Right lobe of liver (tissue), 4 donors: Measurements from ENCODE around the gene COL5A1.

ENCODE experiments used
- CTCF ChIP-seq, 4 donors: fragments of 200-600 bp in 3 of 4; fragments of 450-650 bp in 1 of 4; IDR thresholded peaks; one replicate each; pipeline versions ENCODE4 v1.5.1 to v1.8.0; 2016 to 2022; ENCODE audit warnings: antibody characterized with exemption in 4 of 4, mild to moderate bottlenecking in 2 of 4
- POLR2A ChIP-seq: fragments of 450-650 bp; IDR thresholded peaks from one replicate; pipeline ENCODE4 v1.6.1; 2017; ENCODE audit warnings: antibody characterized with exemption, mild to moderate bottlenecking
- donor health status: DM: no; HTN: no; CAD: no.
- donor health status: DM: no; HTN: no; CAD: no.
- donor health status: DM: no; HTN: yes; CAD: no.

- TF ChIP-seq CTCF (IDR thresholded peaks at IDR 0.05) (no peak), POLR2A (no peak)
These were observed 151.9 kb downstream of the COL5A1 start for GRCh38 chr9:134793288-134794188.
